B cell (primary cell): ENCODE measurements around the gene DYNC1I1.

Experiments used
- CTCF ChIP-seq: fragments of 200-600 bp; IDR thresholded peaks from one replicate; pipeline ENCODE4 v1.8.0; 2022; ENCODE audit warnings: antibody characterized with exemption, mild to moderate bottlenecking
- EZH2 ChIP-seq: IDR thresholded peaks from 2 replicates; pipeline ENCODE4 v1.6.1; 2012; ENCODE audit warnings: borderline replicate concordance, low read depth, mild to moderate bottlenecking, moderate library complexity, low read length; ENCODE audit not compliant: insufficient read depth, poor library complexity, severe bottlenecking

GRCh38 chr7:95910341-95910740 is 138.0 kb downstream of the DYNC1I1 start:
- TF ChIP-seq CTCF (no peak), EZH2 (no peak)
